Activated CD4-positive, alpha-beta T cell treated with anti-CD3 and anti-CD28 coated beads for 24 hours (primary cell): ENCODE data around the gene PDSS1.

Experiments used
- DNase-seq, 2 donors: peaks; one replicate each; pipeline ENCODE4 v3.0.0-alpha.2; 2020; ENCODE audit warnings: low read depth in 2 of 2

The PDSS1 gene

GRCh38 chr10:26699631-26700030, 2.1 kb downstream of the PDSS1 start:
- no peak for DNase-seq

GRCh38 chr10:26700884-26701630, 3.6 kb downstream of the PDSS1 start:
- DNase-seq = no peak

- DNase-seq = no peak
Observed at GRCh38 chr10:26703096-26703495, 5.6 kb downstream of the PDSS1 start.

GRCh38 chr10:26703974-26704373, 6.5 kb downstream of the PDSS1 start:
- DNase-seq = no peak

GRCh38 chr10:26706206-26706605, 8.7 kb downstream of the PDSS1 start:
- no peak for DNase-seq

- no peak for DNase-seq
Observed at GRCh38 chr10:26706936-26707335, 9.4 kb downstream of the PDSS1 start.

GRCh38 chr10:26711324-26711723, 13.8 kb downstream of the PDSS1 start:
- DNase-seq = no peak

GRCh38 chr10:26714415-26715136, 17.1 kb downstream of the PDSS1 start:
- no peak for DNase-seq

- DNase-seq = no peak
Observed at GRCh38 chr10:26715137-26715487, 17.6 kb downstream of the PDSS1 start.

- DNase-seq = no peak
Observed at GRCh38 chr10:26717476-26717875, 20.0 kb downstream of the PDSS1 start.

- DNase-seq = no peak
Observed at GRCh38 chr10:26721561-26721960, 24.1 kb downstream of the PDSS1 start.

- DNase-seq = no peak
Observed at GRCh38 chr10:26723016-26723415, 25.5 kb downstream of the PDSS1 start.

GRCh38 chr10:26725837-26726727, 28.6 kb downstream of the PDSS1 start:
- peak in 1 of 2 donors; percentile 17 for DNase-seq

- DNase-seq = no peak
Observed at GRCh38 chr10:26727005-26727404, 29.5 kb downstream of the PDSS1 start.

GRCh38 chr10:26728957-26729356, 31.5 kb downstream of the PDSS1 start:
- DNase-seq = no peak

- no peak for DNase-seq
Observed at GRCh38 chr10:26729395-26729794, 31.9 kb downstream of the PDSS1 start.

GRCh38 chr10:26730552-26730951, 33.1 kb downstream of the PDSS1 start:
- DNase-seq = no peak

GRCh38 chr10:26733750-26734568, 36.5 kb downstream of the PDSS1 start:
- no peak for DNase-seq

GRCh38 chr10:26735435-26735834, 37.9 kb downstream of the PDSS1 start:
- DNase-seq = no peak

GRCh38 chr10:26737730-26738129, 40.2 kb downstream of the PDSS1 start:
- DNase-seq = peak in 1 of 2 donors; percentile 9

- no peak for DNase-seq
Observed at GRCh38 chr10:26738301-26738911, 40.9 kb downstream of the PDSS1 start.
